Adrenal gland (tissue), 5 donors: Measurements from ENCODE around the gene COMMD4.

Source experiments
- CTCF ChIP-seq, 6 experiments: fragments of 450-650 bp in 4 of 6; fragments of 200-600 bp in 2 of 6; sonication (generic) in 1 of 6; IDR thresholded peaks; 1 replicate in 5 of 6; 2 replicates in 1 of 6; pipeline versions ENCODE4 v1.5.1 to v1.8.0; 2016 to 2021; ENCODE audit warnings: antibody characterized with exemption in 6 of 6, mild to moderate bottlenecking in 2 of 6, moderate library complexity in 1 of 6
- POLR2A ChIP-seq, 2 donors: fragments of 450-650 bp; IDR thresholded peaks; one replicate each; pipeline ENCODE4 v1.6.1; 2017; ENCODE audit warnings: antibody characterized with exemption in 2 of 2, mild to moderate bottlenecking in 2 of 2, moderate library complexity in 1 of 2
- donor health status: DM: no; HTN: no; CAD: no.

GRCh38 chr15:75353604-75354003 is 17.7 kb downstream of the COMMD4 start:
- no peak for TF ChIP-seq CTCF (IDR thresholded peaks at IDR 0.05)
- no peak for TF ChIP-seq POLR2A (IDR thresholded peaks at IDR 0.05)
